Fibroblast of the conjunctiva (primary cell): ENCODE data around the gene XRCC2.
"Not testable (repeated sequence)": the region's sequence is repeated elsewhere in the genome, so short reads cannot be mapped to it uniquely, and the experiment has no call there.

ENCODE experiments used
- DNase-seq: peaks from one replicate; pipeline ENCODE4 v3.0.0-alpha.2; 2010; ENCODE audit warnings: low read depth

The XRCC2 gene

GRCh38 chr7:152675759-152676636 lies at the start of gene XRCC2:
Gene XRCC2, minus strand, starts transcription at chr7:152676141. Its CDS starts 62 bp downstream, at chr7:152676079.
- peak; percentile 83 for DNase-seq

DNA sequence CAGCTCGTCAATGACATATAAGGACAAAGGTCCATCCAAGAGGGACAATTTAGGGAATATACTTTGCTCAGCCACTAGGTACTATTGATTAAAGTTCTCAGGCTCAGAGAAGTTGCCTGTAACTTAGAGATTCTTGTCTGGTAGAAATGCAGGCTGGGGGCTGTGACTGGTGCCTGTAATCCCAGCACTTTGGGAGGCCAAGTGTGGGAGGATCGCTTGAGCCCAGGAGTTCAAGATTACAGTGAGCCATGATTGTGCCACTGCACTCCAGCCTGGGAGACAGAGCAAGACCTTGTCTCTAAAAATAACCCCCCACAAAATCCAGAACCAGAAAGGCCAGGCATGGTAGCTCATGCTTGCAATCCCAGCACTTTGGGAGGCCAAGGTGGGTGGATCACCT lies 47.4 kb upstream of the XRCC2 start:
- no peak for DNase-seq

- DNase-seq = not testable (repeated sequence)
Observed at GRCh38 chr7:152712412-152713042, 36.6 kb upstream of the XRCC2 start.

DNA sequence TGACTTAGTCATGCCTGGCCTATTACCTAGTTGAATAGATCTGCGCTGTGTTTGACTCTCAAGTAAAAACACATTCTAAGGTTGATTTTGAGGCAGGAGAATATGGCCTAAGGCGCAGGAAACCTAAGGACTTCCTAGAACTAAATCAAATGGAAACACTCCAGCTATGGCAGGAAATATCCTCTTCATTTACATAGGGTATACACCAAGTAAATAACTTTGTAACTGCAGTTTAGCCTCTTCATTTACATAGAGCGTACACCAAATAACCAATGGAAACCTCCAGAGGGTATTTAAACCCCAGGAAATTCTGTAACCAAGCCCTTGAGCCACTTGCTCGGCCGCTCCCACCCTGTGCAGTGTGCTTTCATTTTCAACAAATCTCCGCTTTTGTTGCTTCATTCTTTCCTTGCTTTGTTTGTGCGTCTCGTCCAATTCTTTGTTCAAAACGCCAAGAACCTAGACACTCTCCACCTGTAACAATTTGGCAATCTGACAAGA lies 35.6 kb upstream of the XRCC2 start:
- no peak for DNase-seq

GRCh38 chr7:152710153-152710442 lies 34.2 kb upstream of the XRCC2 start:
- no peak for DNase-seq

GRCh38 chr7:152709287-152710152 lies 33.6 kb upstream of the XRCC2 start:
- no peak for DNase-seq

DNA sequence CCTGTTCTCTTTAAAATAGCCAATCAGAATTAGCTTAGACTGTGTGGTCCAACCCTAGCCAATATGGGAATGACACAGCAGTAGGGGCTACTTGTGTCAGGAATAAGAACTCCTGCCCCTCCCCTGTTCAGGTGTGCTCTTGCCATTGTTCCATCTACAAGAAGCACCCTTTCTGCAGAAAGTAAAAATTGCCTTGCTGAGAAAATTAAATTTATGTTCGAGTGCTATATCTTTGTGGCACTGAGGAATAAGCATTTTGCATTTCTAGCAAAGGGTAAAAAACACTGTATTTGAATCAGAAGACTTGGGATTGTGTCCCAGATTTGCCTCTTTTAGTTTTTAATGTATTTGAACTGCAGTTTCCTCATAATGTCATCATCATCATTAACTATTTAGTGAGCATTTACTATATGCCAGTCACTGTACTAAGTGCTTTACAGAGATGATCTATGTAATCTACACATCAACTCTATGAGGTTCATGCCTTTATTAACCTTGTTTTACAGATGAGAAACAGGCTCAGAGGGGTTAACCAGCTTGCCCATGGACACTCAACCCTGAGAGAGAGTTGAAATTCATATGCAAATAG lies 28.9 kb upstream of the XRCC2 start:
- DNase-seq = no peak

GRCh38 chr7:152699079-152699478 lies 23.1 kb upstream of the XRCC2 start:
- DNase-seq = no peak

GRCh38 chr7:152697268-152697974 lies 21.5 kb upstream of the XRCC2 start:
- not testable (repeated sequence) for DNase-seq

DNA sequence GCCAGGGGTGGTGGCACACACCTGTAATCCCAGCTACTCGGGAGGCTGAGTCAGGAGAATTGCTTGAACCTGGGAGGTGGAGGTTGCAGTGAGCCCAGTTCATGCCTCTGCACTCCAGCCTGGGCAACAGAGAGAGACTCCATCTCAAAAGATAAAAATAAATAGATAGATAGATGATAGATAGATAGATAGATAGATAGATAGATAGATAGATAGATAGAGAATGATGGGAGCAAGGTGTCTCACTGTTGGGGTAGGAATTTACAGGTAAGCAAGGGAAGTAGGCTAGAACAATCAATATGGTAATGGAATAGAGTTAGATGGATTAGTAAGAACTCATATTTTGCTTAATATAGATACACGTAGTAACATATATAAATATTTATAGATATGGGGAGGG lies 16.3 kb upstream of the XRCC2 start:
- DNase-seq = not testable (repeated sequence)

DNA sequence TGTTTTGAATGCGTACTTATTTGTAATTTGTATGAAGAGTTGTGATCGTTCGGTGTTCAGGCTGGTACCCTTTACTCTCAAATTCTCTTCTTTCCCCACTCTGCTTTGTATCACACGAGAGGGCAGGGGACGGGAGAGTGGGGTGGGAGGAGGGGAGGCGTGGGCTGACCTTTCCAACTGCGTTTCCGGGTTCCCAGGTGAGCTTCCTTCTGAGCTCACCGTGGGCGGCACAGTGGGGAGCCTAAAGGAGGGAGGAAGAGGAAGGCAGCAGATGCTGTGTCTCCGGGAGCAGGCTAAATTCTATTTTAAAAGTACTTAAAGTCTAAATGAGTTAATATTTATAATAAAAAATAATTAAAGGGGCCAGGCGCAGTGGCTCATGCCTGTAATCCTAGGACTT lies 7.4 kb upstream of the XRCC2 start:
- DNase-seq = no peak

DNA sequence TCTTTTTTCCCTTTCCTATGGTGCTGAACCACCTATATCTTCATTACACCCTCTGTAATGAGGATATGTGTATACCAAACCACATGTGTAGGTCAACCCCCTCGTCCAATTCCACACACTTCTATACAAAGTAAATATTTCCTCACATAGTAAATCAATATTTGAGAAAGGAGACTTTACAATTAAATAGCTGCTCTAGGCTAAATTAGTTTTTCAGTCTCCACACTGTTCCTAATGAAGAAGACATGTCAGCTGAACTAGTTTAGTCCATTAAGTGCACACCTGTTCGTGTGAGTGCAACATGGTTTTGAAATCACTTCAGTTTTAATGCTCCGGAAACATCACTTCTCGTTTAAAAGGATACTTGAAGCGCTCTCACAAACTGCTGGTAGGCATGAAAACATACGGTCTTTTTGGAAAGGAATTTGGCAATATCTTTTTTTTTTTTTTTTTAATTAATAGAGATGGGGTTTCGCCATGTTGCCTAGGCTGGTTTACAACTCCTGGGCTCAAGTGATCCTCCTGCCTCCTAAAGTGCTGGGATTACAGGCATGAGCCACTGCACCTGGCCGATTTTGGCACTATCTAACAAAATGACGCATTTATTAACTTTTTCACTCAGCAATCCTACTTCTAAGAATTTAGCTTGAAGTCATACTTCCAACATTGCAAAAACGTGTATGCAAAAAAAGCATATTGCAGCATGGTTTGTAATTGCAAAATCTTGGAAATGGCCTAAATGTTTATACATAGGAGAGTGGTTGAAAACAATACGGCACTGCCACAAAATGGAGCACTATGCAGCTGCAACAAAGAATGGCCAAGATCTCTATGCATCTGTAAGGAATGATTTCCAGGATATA lies 2.1 kb upstream of the XRCC2 start:
- no peak for DNase-seq

DNA sequence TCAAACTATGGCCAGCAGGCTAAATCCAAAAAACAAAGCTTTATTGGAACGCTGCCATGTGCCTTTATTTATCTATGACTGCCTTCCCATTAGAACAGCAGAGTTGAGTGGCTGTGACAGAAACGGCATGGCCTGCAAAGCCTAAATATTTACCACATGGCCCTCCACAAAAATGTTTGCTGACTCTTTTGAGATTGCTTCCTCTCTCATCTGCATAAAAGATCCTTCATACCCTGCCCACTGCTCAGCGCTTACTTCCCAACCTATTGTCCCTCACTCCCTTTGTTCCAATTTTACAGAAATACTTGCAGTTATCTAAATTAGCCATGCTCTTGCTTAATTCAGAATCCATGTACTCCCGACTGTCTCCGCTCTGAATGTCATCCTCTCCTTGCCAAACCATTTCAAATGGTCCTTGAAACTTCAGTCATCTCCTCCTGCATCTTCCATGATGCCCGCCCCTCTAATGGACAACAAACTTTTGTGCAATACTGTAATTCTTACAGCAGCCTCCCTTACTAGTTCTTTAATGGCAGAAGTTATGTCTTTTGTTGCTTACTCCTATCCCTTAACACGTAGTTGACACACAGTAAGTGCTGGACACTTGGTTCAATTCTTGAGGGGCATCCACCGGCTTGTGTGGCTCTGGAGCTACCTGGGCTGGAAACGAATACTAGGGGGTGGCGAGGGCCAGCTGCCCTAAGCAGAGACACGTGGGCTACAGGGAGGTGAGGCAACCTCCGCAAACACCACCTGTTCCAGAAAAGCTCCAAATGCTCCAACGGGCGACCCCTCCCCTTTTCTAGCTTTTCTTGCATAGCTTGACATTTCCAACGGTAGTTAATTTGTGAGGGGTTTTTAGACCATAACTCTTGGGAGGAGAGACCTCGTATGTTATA lies 832 bp downstream of the XRCC2 start:
- DNase-seq = no peak

DNA sequence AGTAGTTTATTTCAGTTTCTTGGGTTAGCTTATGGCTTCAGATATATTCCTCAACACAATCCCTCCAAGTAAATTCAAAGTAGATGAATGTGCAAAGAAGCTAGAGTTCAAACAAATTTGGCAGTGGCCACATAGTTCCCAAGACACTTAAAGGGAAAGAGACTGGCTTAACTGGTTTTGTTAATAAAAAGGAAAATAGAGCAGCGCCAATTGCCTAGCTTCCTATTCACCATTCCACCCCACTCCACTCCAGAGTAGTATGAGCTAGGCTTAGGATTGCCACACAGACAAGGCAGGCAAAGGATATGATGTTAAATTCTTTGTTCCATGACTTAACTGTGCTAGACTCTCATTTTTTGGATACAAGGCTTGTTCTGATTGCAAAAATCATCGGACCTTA lies 2.0 kb downstream of the XRCC2 start:
- DNase-seq = no peak

GRCh38 chr7:152672626-152673025 lies 3.3 kb downstream of the XRCC2 start:
- no peak for DNase-seq

- DNase-seq = no peak
Observed at GRCh38 chr7:152669758-152670157, 6.2 kb downstream of the XRCC2 start.

DNA sequence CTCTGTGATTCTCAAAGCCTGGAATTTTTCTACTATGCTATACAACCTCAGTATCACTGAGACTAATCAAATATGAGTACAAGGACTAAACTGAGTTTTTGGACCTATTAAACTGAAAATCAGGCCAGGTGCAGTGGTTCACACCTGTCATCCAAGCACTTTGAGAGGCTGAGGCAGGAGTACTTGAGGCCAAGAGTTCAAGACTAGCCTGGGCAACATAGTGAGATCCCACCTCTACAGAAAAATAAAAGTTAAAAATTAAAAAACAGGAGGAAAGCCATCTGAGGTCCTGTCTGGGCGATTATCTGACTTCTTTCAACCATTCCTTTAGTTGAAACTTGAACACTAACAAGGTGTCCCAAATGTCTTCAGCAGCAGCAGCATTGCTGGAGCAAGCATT lies 7.0 kb downstream of the XRCC2 start:
- no peak for DNase-seq

DNA sequence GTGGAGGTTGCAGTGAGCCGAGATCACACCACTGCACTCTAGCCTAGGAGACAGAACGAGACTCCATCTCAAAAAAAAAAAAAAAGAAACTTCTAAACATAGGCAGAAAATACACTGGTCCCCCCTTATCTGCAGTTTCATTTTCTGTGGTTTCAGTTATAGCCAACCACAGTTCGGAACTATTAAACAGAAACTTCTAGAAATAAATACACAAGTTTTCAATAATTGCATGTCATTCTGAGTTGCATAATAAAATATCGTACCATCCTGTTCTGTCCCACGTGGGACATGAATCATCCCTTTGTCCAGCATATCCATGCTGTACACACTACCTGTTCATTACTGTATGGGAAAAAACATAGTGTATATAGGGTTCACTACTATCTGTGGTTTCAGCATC lies 8.0 kb downstream of the XRCC2 start:
- DNase-seq = no peak

- no peak for DNase-seq
Observed at GRCh38 chr7:152666078-152666477, 9.9 kb downstream of the XRCC2 start.

- no peak for DNase-seq
Observed at GRCh38 chr7:152664636-152665035, 11.3 kb downstream of the XRCC2 start.
